ENCODE data around the gene AKAP7.
A peak's percentile ranks its signal among the peaks of the same experiment; 100 is the strongest.
"Not testable (repeated sequence)": the region's sequence is repeated elsewhere in the genome, so short reads cannot be mapped to it uniquely, and the experiment has no call there.

Gene AKAP7

GRCh38 chr6:131244942-131245341 is 109.7 kb downstream of the AKAP7 start:
- H3K27ac ChIP-seq = no peak overlapping the region
- DNase-seq (ENCODE audit: low read depth, low spot score) = no peak

GRCh38 chr6:131250122-131250521 is 114.9 kb downstream of the AKAP7 start:
- H3K27ac ChIP-seq = no peak overlapping the region
- no peak for DNase-seq (ENCODE audit: low read depth, low spot score)

GRCh38 chr6:131250936-131251335 is 115.7 kb downstream of the AKAP7 start:
- no peak for DNase-seq (ENCODE audit: low read depth, low spot score)
- H3K27ac ChIP-seq = no peak overlapping the region

- no peak for DNase-seq (ENCODE audit: low read depth, low spot score)
- no peak overlapping the region for H3K27ac ChIP-seq
Observed at GRCh38 chr6:131251590-131252199, 116.4 kb downstream of the AKAP7 start.

GRCh38 chr6:131255434-131255833 is 120.2 kb downstream of the AKAP7 start:
- no peak for DNase-seq (ENCODE audit: low read depth, low spot score)

GRCh38 chr6:131255911-131256310 is 120.6 kb downstream of the AKAP7 start:
- no peak overlapping the region for H3K27ac ChIP-seq
- no peak for DNase-seq (ENCODE audit: low read depth, low spot score)

More at GRCh38 chr6:131255434-131255833, 120.2 kb downstream of the AKAP7 start:
- H3K27ac ChIP-seq = no peak overlapping the region

GRCh38 chr6:131257104-131257503 is 121.8 kb downstream of the AKAP7 start:
- DNase-seq (ENCODE audit: low read depth, low spot score) = no peak
- no peak overlapping the region for H3K27ac ChIP-seq

GRCh38 chr6:131258010-131258652 is 122.9 kb downstream of the AKAP7 start:
- DNase-seq (ENCODE audit: low read depth, low spot score) = peak; percentile 58
- H3K27ac ChIP-seq = peak overlapping the region; percentile 59

- peak; percentile 29 for DNase-seq (ENCODE audit: low read depth, low spot score)
- peak overlapping the region; percentile 59 for H3K27ac ChIP-seq
Observed at GRCh38 chr6:131258816-131259476, 123.7 kb downstream of the AKAP7 start.

GRCh38 chr6:131260960-131261359 is 125.7 kb downstream of the AKAP7 start:
- not testable (repeated sequence) for H3K27ac ChIP-seq; DNase-seq (ENCODE audit: low read depth, low spot score)

- no peak for DNase-seq (ENCODE audit: low read depth, low spot score)
- no peak overlapping the region for H3K27ac ChIP-seq
Observed at GRCh38 chr6:131262060-131262459, 126.8 kb downstream of the AKAP7 start.

GRCh38 chr6:131265939-131266338 is 130.7 kb downstream of the AKAP7 start:
- DNase-seq (ENCODE audit: low read depth, low spot score) = no peak
- no peak overlapping the region for H3K27ac ChIP-seq

GRCh38 chr6:131268303-131268702 is 133.0 kb downstream of the AKAP7 start:
- no peak overlapping the region for H3K27ac ChIP-seq
- no peak for DNase-seq (ENCODE audit: low read depth, low spot score)

- DNase-seq (ENCODE audit: low read depth, low spot score) = no peak
- no peak overlapping the region for H3K27ac ChIP-seq
Observed at GRCh38 chr6:131269565-131270391, 134.5 kb downstream of the AKAP7 start.

GRCh38 chr6:131270534-131270933 is 135.3 kb downstream of the AKAP7 start:
- DNase-seq (ENCODE audit: low read depth, low spot score) = no peak
- H3K27ac ChIP-seq = no peak overlapping the region

- H3K27ac ChIP-seq = no peak overlapping the region
- DNase-seq (ENCODE audit: low read depth, low spot score) = no peak
Observed at GRCh38 chr6:131275273-131275672, 140.0 kb downstream of the AKAP7 start.

- H3K27ac ChIP-seq = no peak overlapping the region
- no peak for DNase-seq (ENCODE audit: low read depth, low spot score)
Observed at GRCh38 chr6:131277591-131277990, 142.3 kb downstream of the AKAP7 start.

- H3K27ac ChIP-seq = no peak overlapping the region
- no peak for DNase-seq (ENCODE audit: low read depth, low spot score)
Observed at GRCh38 chr6:131281471-131282270, 146.4 kb downstream of the AKAP7 start.

- no peak for DNase-seq (ENCODE audit: low read depth, low spot score)
- no peak overlapping the region for H3K27ac ChIP-seq
Observed at GRCh38 chr6:131282365-131282764, 147.1 kb downstream of the AKAP7 start.

All from epithelial cell of prostate (primary cell).